GM23338 (cell line): ENCODE measurements around the gene BMP3. TPM values are rescaled to one million over a fixed set of nuclear protein-coding genes. Genes with fewer than 3 reads are reported as not detected.

Source experiments
- ATAC-seq: fragments of 200-7000 bp; cut with Tn5 transposase; 3 replicates; pipeline ENCODE4 v1.9.1; 2020
- DNase-seq: peaks from one replicate; pipeline ENCODE4 v3.0.0-alpha.2; 2015; ENCODE audit warnings: low spot score
- H2AFZ ChIP-seq: fragments of 200-600 bp; sonication (generic); 2 replicates; pipeline ENCODE4 v1.8.0; 2016; ENCODE audit warnings: antibody characterized with exemption, mild to moderate bottlenecking, moderate library complexity
- H3F3A ChIP-seq: fragments of 200-600 bp; sonication (generic); replicated peaks from 2 replicates; pipeline ENCODE4 v1.8.0; 2017; ENCODE audit warnings: antibody characterized with exemption, mixed run types, low read depth
- H3K27ac ChIP-seq: fragments of 200-600 bp; sonication (generic); 2 replicates; pipeline ENCODE4 v1.6.1; 2016; ENCODE audit warnings: low read depth
- H3K27me3 ChIP-seq: fragments of 200-600 bp; sonication (generic); 2 replicates; pipeline ENCODE4 v1.8.0; 2016; ENCODE audit warnings: mild to moderate bottlenecking, mixed run types, moderate library complexity; ENCODE audit not compliant: insufficient read depth
- H3K36me3 ChIP-seq: fragments of 200-600 bp; sonication (generic); 2 replicates; pipeline ENCODE4 v1.8.0; 2016; ENCODE audit warnings: mild to moderate bottlenecking; ENCODE audit not compliant: insufficient read depth
- H3K4me1 ChIP-seq: fragments of 200-600 bp; sonication (generic); 2 replicates; pipeline ENCODE4 v1.8.0; 2016; ENCODE audit warnings: mild to moderate bottlenecking, moderate library complexity; ENCODE audit not compliant: insufficient read depth
- H3K4me2 ChIP-seq: fragments of 200-600 bp; sonication (generic); 2 replicates; pipeline ENCODE4 v1.7.1; 2017; ENCODE audit warnings: mixed run types
- H3K4me3 ChIP-seq: fragments of 200-600 bp; sonication (generic); 2 replicates; pipeline ENCODE4 v1.6.1; 2016; ENCODE audit warnings: mixed run types
- H3K79me2 ChIP-seq: fragments of 200-600 bp; sonication (generic); replicated peaks from 2 replicates; pipeline ENCODE4 v1.8.0; 2017; ENCODE audit warnings: mild to moderate bottlenecking; ENCODE audit not compliant: insufficient read depth
- H3K9me2 ChIP-seq: fragments of 200-600 bp; sonication (generic); 2 replicates; pipeline ENCODE4 v1.8.0; 2017; ENCODE audit not compliant: insufficient read depth
- H4K20me1 ChIP-seq: fragments of 200-600 bp; sonication (generic); replicated peaks from 2 replicates; pipeline ENCODE4 v1.8.0; 2017; ENCODE audit warnings: mild to moderate bottlenecking; ENCODE audit not compliant: insufficient read depth
- H3K27ac Mint-ChIP-seq: 2 replicates; pipeline ENCODE4 v1.8.0; 2020; ENCODE audit warnings: inconsistent platforms, mild to moderate bottlenecking, moderate library complexity, mixed read lengths
- H3K27me3 Mint-ChIP-seq: 3 replicates; pipeline ENCODE4 v1.8.0; 2022; ENCODE audit warnings: low read depth, mild to moderate bottlenecking, moderate library complexity, mixed read lengths, inconsistent platforms; ENCODE audit not compliant: insufficient read depth, poor library complexity
- H3K36me3 Mint-ChIP-seq: 3 replicates; pipeline ENCODE4 v1.8.0; 2021; ENCODE audit warnings: low read depth, mild to moderate bottlenecking, inconsistent platforms, moderate library complexity, mixed read lengths
- H3K4me1 Mint-ChIP-seq: 3 replicates; pipeline ENCODE4 v1.8.0; 2020; ENCODE audit warnings: mild to moderate bottlenecking, inconsistent platforms, mixed read lengths
- H3K4me3 Mint-ChIP-seq: 3 replicates; pipeline ENCODE4 v1.8.0; 2021; ENCODE audit warnings: moderate library complexity, mild to moderate bottlenecking, inconsistent platforms, mixed read lengths
- H3K9me3 Mint-ChIP-seq: 3 replicates; pipeline ENCODE4 v1.8.0; 2020; ENCODE audit warnings: moderate library complexity, mild to moderate bottlenecking, inconsistent platforms, mixed read lengths
- EZH2 ChIP-seq: fragments of 200-600 bp; sonication (generic); IDR thresholded peaks from one replicate; pipeline ENCODE4 v1.8.0; 2017; ENCODE audit warnings: antibody characterized with exemption, mild to moderate bottlenecking, low read depth; ENCODE audit not compliant: unreplicated experiment
- EZH2phosphoT487 ChIP-seq: fragments of 200-600 bp; sonication (generic); IDR thresholded peaks from one replicate; pipeline ENCODE4 v1.8.1; 2018; ENCODE audit warnings: antibody characterized with exemption; ENCODE audit not compliant: unreplicated experiment
- JUNB ChIP-seq: IDR thresholded peaks from one replicate; pipeline ENCODE4 v1.6.1; 2016; ENCODE audit warnings: antibody characterized with exemption; ENCODE audit not compliant: unreplicated experiment
- NANOG ChIP-seq: IDR thresholded peaks from 2 replicates; pipeline ENCODE4 v1.6.1; 2016; ENCODE audit warnings: antibody characterized with exemption, borderline replicate concordance
- ZNF114 ChIP-seq: fragments of 250-450 bp; sonication (Bioruptor Pico); IDR thresholded peaks from 2 replicates; pipeline ENCODE4 v1.5.0; 2020; ENCODE audit warnings: mild to moderate bottlenecking, moderate library complexity
- ZNF331 ChIP-seq: fragments of 250-450 bp; sonication (Bioruptor Pico); IDR thresholded peaks from 2 replicates; pipeline ENCODE4 v1.5.0; 2020; ENCODE audit warnings: low read depth, mild to moderate bottlenecking, moderate library complexity
- polyA plus RNA-seq: library from polyadenylated mRNA; unstranded; fragments of >200 nt; fragmentation: Nextera tagmentation; extraction: Ambion mirVana; gene quantifications from 2 replicates; pipeline ENCODE4 v1.2.1, GENCODE V29; 2016
- total RNA-seq: library from RNA; depleted of rRNA; stranded (reverse); fragments of >200 nt; shearing (Covaris generic); gene quantifications from 2 replicates; pipeline ENCODE4 v1.2.3, GENCODE V29; 2014
- TF ChIP-seq, protein P1 (sequence below): IDR thresholded peaks from one replicate; pipeline ENCODE4 v1.6.1; 2018; ENCODE audit warnings: antibody characterized with exemption; ENCODE audit not compliant: unreplicated experiment
- TF ChIP-seq, protein P2 (sequence below): IDR thresholded peaks from 2 replicates; pipeline ENCODE4 v1.6.1; 2016; ENCODE audit warnings: antibody characterized with exemption
- TF ChIP-seq, protein P3 (sequence below): fragments of 250-450 bp; sonication (Bioruptor Pico); IDR thresholded peaks from 2 replicates; pipeline ENCODE4 v1.5.0; 2020; ENCODE audit warnings: mild to moderate bottlenecking, moderate library complexity

The BMP3 gene
- total and polyA plus RNA-seq, 2 experiments from 2014 or later, result 0.10 TPM; not detected in 1

DNA sequence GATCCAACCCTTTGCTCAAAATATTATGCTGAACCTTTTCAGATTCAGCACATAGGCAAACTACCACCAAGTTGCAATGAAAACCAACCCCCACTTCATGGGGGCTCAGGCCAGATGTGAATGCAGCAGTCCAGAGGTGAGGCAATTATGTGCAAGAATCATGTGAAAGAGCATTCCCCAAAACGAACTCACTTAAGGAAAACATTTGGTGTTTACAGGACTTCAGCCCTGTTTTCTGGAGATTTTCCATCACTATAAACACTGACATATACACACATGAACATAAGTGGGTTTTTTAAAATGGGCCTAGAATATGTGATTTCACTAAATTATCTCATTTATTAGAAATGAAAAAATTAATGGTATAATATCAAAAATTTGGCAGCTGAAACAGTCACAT lies 31.5 kb downstream of the BMP3 start:
- Mint-ChIP-seq H3K27ac (no peak overlapping the region), H3K4me3 (no peak overlapping the region), H3K4me1 (peaks cover 11% of the 10 kb centered on the region), H3K27me3 (no peaks in the 10 kb centered on the region), H3K36me3 (no peaks in the 10 kb centered on the region), H3K9me3 (no peaks in the 10 kb centered on the region)
- Histone ChIP-seq H3K4me2 (no peak overlapping the region), H2AFZ (no peak overlapping the region), H3K27me3 (no peaks in the 10 kb centered on the region), H4K20me1 (no peaks in the 10 kb centered on the region), H3K9me2 (no peaks in the 10 kb centered on the region), H3K4me3 (no peak overlapping the region), H3F3A (no peaks in the 10 kb centered on the region), H3K4me1 (no peaks in the 10 kb centered on the region), H3K27ac (no peak overlapping the region), H3K79me2 (no peaks in the 10 kb centered on the region), H3K36me3 (no peaks in the 10 kb centered on the region)
- DNase-seq, result no peak
- TF ChIP-seq ZNF114 (CRISPR knock-in tag), result no peak
- TF ChIP-seq NANOG, result no peak
- TF ChIP-seq EZH2, result no peak
- TF ChIP-seq, protein P1, sequence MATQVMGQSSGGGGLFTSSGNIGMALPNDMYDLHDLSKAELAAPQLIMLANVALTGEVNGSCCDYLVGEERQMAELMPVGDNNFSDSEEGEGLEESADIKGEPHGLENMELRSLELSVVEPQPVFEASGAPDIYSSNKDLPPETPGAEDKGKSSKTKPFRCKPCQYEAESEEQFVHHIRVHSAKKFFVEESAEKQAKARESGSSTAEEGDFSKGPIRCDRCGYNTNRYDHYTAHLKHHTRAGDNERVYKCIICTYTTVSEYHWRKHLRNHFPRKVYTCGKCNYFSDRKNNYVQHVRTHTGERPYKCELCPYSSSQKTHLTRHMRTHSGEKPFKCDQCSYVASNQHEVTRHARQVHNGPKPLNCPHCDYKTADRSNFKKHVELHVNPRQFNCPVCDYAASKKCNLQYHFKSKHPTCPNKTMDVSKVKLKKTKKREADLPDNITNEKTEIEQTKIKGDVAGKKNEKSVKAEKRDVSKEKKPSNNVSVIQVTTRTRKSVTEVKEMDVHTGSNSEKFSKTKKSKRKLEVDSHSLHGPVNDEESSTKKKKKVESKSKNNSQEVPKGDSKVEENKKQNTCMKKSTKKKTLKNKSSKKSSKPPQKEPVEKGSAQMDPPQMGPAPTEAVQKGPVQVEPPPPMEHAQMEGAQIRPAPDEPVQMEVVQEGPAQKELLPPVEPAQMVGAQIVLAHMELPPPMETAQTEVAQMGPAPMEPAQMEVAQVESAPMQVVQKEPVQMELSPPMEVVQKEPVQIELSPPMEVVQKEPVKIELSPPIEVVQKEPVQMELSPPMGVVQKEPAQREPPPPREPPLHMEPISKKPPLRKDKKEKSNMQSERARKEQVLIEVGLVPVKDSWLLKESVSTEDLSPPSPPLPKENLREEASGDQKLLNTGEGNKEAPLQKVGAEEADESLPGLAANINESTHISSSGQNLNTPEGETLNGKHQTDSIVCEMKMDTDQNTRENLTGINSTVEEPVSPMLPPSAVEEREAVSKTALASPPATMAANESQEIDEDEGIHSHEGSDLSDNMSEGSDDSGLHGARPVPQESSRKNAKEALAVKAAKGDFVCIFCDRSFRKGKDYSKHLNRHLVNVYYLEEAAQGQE, result no peak
- TF ChIP-seq, protein P2, sequence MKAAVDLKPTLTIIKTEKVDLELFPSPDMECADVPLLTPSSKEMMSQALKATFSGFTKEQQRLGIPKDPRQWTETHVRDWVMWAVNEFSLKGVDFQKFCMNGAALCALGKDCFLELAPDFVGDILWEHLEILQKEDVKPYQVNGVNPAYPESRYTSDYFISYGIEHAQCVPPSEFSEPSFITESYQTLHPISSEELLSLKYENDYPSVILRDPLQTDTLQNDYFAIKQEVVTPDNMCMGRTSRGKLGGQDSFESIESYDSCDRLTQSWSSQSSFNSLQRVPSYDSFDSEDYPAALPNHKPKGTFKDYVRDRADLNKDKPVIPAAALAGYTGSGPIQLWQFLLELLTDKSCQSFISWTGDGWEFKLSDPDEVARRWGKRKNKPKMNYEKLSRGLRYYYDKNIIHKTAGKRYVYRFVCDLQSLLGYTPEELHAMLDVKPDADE, result no peak
- TF ChIP-seq JUNB, result no peak
- no peak for TF ChIP-seq EZH2phosphoT487
- no peak for TF ChIP-seq ZNF331 (CRISPR knock-in tag)
- TF ChIP-seq, protein P3, sequence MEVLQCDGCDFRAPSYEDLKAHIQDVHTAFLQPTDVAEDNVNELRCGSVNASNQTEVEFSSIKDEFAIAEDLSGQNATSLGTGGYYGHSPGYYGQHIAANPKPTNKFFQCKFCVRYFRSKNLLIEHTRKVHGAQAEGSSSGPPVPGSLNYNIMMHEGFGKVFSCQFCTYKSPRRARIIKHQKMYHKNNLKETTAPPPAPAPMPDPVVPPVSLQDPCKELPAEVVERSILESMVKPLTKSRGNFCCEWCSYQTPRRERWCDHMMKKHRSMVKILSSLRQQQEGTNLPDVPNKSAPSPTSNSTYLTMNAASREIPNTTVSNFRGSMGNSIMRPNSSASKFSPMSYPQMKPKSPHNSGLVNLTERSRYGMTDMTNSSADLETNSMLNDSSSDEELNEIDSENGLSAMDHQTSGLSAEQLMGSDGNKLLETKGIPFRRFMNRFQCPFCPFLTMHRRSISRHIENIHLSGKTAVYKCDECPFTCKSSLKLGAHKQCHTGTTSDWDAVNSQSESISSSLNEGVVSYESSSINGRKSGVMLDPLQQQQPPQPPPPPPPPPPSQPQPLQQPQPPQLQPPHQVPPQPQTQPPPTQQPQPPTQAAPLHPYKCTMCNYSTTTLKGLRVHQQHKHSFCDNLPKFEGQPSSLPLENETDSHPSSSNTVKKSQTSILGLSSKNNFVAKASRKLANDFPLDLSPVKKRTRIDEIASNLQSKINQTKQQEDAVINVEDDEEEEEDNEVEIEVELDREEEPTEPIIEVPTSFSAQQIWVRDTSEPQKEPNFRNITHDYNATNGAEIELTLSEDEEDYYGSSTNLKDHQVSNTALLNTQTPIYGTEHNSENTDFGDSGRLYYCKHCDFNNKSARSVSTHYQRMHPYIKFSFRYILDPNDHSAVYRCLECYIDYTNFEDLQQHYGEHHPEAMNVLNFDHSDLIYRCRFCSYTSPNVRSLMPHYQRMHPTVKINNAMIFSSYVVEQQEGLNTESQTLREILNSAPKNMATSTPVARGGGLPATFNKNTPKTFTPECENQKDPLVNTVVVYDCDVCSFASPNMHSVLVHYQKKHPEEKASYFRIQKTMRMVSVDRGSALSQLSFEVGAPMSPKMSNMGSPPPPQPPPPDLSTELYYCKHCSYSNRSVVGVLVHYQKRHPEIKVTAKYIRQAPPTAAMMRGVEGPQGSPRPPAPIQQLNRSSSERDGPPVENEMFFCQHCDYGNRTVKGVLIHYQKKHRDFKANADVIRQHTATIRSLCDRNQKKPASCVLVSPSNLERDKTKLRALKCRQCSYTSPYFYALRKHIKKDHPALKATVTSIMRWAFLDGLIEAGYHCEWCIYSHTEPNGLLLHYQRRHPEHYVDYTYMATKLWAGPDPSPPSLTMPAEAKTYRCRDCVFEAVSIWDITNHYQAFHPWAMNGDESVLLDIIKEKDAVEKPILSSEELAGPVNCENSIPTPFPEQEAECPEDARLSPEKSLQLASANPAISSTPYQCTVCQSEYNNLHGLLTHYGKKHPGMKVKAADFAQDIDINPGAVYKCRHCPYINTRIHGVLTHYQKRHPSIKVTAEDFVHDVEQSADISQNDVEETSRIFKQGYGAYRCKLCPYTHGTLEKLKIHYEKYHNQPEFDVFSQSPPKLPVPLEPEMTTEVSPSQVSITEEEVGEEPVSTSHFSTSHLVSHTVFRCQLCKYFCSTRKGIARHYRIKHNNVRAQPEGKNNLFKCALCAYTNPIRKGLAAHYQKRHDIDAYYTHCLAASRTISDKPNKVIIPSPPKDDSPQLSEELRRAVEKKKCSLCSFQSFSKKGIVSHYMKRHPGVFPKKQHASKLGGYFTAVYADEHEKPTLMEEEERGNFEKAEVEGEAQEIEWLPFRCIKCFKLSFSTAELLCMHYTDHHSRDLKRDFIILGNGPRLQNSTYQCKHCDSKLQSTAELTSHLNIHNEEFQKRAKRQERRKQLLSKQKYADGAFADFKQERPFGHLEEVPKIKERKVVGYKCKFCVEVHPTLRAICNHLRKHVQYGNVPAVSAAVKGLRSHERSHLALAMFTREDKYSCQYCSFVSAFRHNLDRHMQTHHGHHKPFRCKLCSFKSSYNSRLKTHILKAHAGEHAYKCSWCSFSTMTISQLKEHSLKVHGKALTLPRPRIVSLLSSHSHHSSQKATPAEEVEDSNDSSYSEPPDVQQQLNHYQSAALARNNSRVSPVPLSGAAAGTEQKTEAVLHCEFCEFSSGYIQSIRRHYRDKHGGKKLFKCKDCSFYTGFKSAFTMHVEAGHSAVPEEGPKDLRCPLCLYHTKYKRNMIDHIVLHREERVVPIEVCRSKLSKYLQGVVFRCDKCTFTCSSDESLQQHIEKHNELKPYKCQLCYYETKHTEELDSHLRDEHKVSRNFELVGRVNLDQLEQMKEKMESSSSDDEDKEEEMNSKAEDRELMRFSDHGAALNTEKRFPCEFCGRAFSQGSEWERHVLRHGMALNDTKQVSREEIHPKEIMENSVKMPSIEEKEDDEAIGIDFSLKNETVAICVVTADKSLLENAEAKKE (CRISPR knock-in tag), result no peak
- no peak for ATAC-seq
